HTR-8/SVneo (cell line): ENCODE results near the gene HVCN1.
"Not testable (repeated sequence)": the region's sequence is repeated elsewhere in the genome, so short reads cannot be mapped to it uniquely, and the experiment has no call there.

Experiments used
- DNase-seq: peaks from one replicate; pipeline ENCODE4 v3.0.0; 2011; ENCODE audit warnings: low spot score, mixed read lengths; ENCODE audit not compliant: insufficient read length
- FAIRE-seq: peaks from 2 replicates; lab custom pipeline; 2011; peaks lifted over from hg19 to GRCh38; lab: Jason Lieb, UNC

HVCN1 gene

GRCh38 chr12:110670161-110670701 is 18.7 kb downstream of the HVCN1 start:
- DNase-seq = no peak
- FAIRE-seq = no peak

- FAIRE-seq (no peak), DNase-seq (no peak)
These were observed 19.8 kb downstream of the HVCN1 start for GRCh38 chr12:110669193-110669502.

GRCh38 chr12:110668480-110669192 is 20.3 kb downstream of the HVCN1 start:
- FAIRE-seq = no peak
- DNase-seq = no peak

- FAIRE-seq = no peak
- no peak for DNase-seq
These were observed 21.2 kb downstream of the HVCN1 start for GRCh38 chr12:110667671-110668070.

- no peak for DNase-seq
- no peak for FAIRE-seq
These were observed 22.0 kb downstream of the HVCN1 start for GRCh38 chr12:110666892-110667291.

GRCh38 chr12:110661337-110661972 is 27.5 kb downstream of the HVCN1 start:
- no peak for FAIRE-seq
- no peak for DNase-seq

GRCh38 chr12:110658878-110659277 is 30.0 kb downstream of the HVCN1 start:
- no peak for DNase-seq

GRCh38 chr12:110658242-110658641 is 30.7 kb downstream of the HVCN1 start:
- no peak for FAIRE-seq
- no peak for DNase-seq

More at GRCh38 chr12:110658878-110659277, 30.0 kb downstream of the HVCN1 start:
- no peak for FAIRE-seq

GRCh38 chr12:110657747-110658146 is 31.2 kb downstream of the HVCN1 start:
- no peak for DNase-seq
- FAIRE-seq = no peak

GRCh38 chr12:110656071-110656655 is 32.8 kb downstream of the HVCN1 start:
- no peak for DNase-seq
- FAIRE-seq = no peak

- FAIRE-seq, DNase-seq: not testable (repeated sequence)
These were observed 34.7 kb downstream of the HVCN1 start for GRCh38 chr12:110654238-110654637.

GRCh38 chr12:110649341-110649847 is 39.5 kb downstream of the HVCN1 start:
- FAIRE-seq (no peak), DNase-seq (no peak)

- FAIRE-seq = no peak
- no peak for DNase-seq
These were observed 41.3 kb downstream of the HVCN1 start for GRCh38 chr12:110647631-110648040.

- no peak for FAIRE-seq
- no peak for DNase-seq
These were observed 47.4 kb downstream of the HVCN1 start for GRCh38 chr12:110641521-110641920.

GRCh38 chr12:110640275-110641025 is 48.5 kb downstream of the HVCN1 start:
- FAIRE-seq = no peak

GRCh38 chr12:110639336-110640141 is 49.4 kb downstream of the HVCN1 start:
- DNase-seq = no peak
- no peak for FAIRE-seq

More at GRCh38 chr12:110640275-110641025, 48.5 kb downstream of the HVCN1 start:
- DNase-seq = no peak

GRCh38 chr12:110638796-110639195 is 50.1 kb downstream of the HVCN1 start:
- FAIRE-seq (no peak), DNase-seq (no peak)

GRCh38 chr12:110637869-110638441 is 51.0 kb downstream of the HVCN1 start:
- no peak for FAIRE-seq
- no peak for DNase-seq

GRCh38 chr12:110636516-110636915 is 52.4 kb downstream of the HVCN1 start:
- DNase-seq = no peak
- no peak for FAIRE-seq
